Esophagus (tissue), 2 donors: ENCODE data around the gene RAB40A. TPM values are rescaled to one million over a fixed set of nuclear protein-coding genes. Genes with fewer than 3 reads are reported as not detected.

Experiments used
- polyA plus RNA-seq, 2 donors: library from polyadenylated mRNA; stranded (reverse); fragments of 200-250 nt; gene quantifications; one replicate each; pipeline ENCODE4 v1.2.3, GENCODE V29; 2013
- donor health status: healthy with polysubstance abuse.
- donor health status: Bipolar disorder and iron deficiency.

The RAB40A gene
- polyA plus RNA-seq, 2 donors = 0.94 to 1.2 TPM

Other genes with a start within 250 kb of the RAB40A start
- under 1 TPM; 0.05 to 0.14 TPM for gene TCEAL5, start 242.7 kb downstream of the RAB40A start, polyA plus RNA-seq
- 10 to 100 TPM in 1 of 2 donors, 1 to 10 TPM in 1; 5.0 to 12.2 TPM for gene BEX2, start 208.5 kb downstream of the RAB40A start, polyA plus RNA-seq
- 1 to 10 TPM in 1 of 2 donors, under 1 TPM in 1; 0.88 to 1.1 TPM for gene TCEAL7, start 189.2 kb downstream of the RAB40A start, polyA plus RNA-seq
- gene TCEAL9, start 163.0 kb downstream of the RAB40A start, polyA plus RNA-seq = 10 to 100 TPM; 39.4 to 48.0 TPM
- 10 to 100 TPM; 28.2 to 60.1 TPM for gene BEX3, start 143.0 kb downstream of the RAB40A start, polyA plus RNA-seq
- 100 to 1,000 TPM in 1 of 2 donors, 10 to 100 TPM in 1; 94.8 to 124 TPM for gene TCEAL4, start 66.0 kb upstream of the RAB40A start, polyA plus RNA-seq
- gene TCEAL3, start 88.5 kb upstream of the RAB40A start, polyA plus RNA-seq = 10 to 100 TPM in 1 of 2 donors, 1 to 10 TPM in 1; 9.5 to 19.7 TPM
- 10 to 100 TPM; 13.3 to 25.9 TPM for gene TCEAL1, start 109.5 kb upstream of the RAB40A start, polyA plus RNA-seq
- gene MORF4L2, start 167.2 kb upstream of the RAB40A start, polyA plus RNA-seq = 100 to 1,000 TPM; 161 to 242 TPM
- under 1 TPM in 1 of 2 donors, not detected in 1; 0.05 TPM for gene TMEM31, start 191.4 kb upstream of the RAB40A start, polyA plus RNA-seq